ENCODE measurements around the gene GPRC5D. TPM values are rescaled to one million over a fixed set of nuclear protein-coding genes. Genes with fewer than 3 reads are reported as not detected.

GPRC5D gene
- total RNA-seq, 4 donors from 2014 or later: not detected

DNA sequence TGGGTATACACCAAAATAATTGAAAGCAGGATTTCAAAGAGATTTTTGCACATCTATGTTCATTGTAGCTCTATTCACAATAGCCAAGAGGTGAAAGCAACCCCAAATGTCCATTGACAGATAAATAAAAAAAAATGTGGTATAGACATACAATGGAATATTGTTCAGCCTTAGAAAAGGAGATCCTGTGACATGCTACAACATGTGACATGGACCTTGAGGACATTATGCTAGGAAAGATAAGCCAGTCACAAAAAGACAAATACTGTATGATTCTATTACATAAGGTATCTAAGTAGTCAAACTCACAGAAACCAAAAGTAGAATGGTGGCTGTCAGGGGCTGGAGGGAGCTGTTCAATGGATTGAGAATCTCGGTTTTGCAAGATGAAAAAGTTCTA lies 12.1 kb downstream of the GPRC5D start:
- TF ChIP-seq, protein P1, sequence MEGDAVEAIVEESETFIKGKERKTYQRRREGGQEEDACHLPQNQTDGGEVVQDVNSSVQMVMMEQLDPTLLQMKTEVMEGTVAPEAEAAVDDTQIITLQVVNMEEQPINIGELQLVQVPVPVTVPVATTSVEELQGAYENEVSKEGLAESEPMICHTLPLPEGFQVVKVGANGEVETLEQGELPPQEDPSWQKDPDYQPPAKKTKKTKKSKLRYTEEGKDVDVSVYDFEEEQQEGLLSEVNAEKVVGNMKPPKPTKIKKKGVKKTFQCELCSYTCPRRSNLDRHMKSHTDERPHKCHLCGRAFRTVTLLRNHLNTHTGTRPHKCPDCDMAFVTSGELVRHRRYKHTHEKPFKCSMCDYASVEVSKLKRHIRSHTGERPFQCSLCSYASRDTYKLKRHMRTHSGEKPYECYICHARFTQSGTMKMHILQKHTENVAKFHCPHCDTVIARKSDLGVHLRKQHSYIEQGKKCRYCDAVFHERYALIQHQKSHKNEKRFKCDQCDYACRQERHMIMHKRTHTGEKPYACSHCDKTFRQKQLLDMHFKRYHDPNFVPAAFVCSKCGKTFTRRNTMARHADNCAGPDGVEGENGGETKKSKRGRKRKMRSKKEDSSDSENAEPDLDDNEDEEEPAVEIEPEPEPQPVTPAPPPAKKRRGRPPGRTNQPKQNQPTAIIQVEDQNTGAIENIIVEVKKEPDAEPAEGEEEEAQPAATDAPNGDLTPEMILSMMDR (IDR thresholded peaks at IDR 0.05): no peak
- DNase-seq (ENCODE audit: low spot score): no peak
- no peak for ATAC-seq (ENCODE audit: low FRiP score)

DNA sequence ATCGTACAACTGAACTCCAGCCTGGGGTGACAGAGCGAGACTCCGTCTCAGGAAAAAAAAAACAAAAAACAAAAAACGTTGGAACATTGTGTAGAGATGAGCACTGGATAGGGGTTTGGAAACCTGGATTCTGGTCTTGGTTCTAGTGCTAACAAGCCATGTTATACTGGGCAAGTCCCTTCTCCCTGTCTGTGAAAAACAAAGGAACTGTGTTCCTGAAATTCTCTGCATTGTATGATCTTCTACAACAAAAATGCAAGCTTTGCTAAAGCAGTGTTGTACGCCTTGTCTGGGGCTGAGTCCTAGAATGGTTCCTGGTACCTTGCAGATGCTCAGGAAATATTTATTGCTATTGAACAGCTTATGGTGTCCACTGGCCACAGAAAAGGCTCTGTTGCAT lies 13.4 kb downstream of the GPRC5D start:
- ATAC-seq (ENCODE audit: low FRiP score) (no peak), DNase-seq (ENCODE audit: low spot score) (no peak)
- TF ChIP-seq, protein P1 (IDR thresholded peaks at IDR 0.05): no peak

DNA sequence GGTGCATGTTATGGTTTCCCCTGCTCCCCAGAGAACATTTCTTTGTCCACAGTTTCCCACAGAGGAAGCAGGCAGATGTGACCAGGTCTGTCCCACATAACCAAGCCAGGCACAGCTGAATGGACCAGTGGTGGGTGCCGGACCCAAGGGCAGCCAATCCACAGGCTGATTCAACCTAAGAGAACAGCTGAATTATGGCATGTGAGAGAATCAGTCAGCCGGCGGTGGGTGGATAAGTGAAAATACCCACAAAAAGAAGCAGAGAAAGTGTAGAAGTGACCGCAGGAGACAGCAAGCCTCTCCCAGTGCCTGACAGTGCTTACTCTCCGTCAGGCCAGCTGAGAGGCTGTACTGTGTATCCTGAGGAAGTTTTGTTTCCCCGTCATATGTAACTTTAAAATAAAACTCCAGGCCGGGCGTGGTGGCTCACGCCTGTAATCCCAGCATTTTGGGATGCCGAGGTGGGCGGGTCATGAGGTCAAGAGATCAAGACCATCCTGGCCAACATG lies 14.9 kb downstream of the GPRC5D start:
- TF ChIP-seq, protein P1 (IDR thresholded peaks at IDR 0.05): no peak
- DNase-seq (ENCODE audit: low spot score): no peak
- ATAC-seq (ENCODE audit: low FRiP score): no peak

DNA sequence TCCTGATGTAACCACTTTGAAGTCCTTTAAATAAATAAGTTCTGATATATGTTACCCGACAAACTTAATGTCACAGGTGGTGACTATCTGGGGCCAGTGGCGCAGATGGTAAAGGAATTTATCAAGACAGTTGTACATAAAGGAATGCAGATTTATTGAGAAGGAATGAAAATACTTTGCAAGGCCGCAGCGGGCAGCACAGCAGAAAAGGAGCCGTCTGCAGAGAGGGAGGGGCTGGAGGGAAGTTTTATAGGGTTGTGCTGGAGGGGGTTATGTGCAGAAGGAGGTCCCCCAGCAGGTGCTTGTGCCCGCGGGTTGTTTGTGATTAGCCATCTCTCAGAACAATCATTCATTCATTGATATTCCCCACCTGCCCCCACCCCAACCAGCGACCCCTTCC lies 17.4 kb downstream of the GPRC5D start:
- DNase-seq (ENCODE audit: low spot score) (no peak), ATAC-seq (ENCODE audit: low FRiP score) (no peak)
- TF ChIP-seq, protein P1 (IDR thresholded peaks at IDR 0.05): no peak

DNA sequence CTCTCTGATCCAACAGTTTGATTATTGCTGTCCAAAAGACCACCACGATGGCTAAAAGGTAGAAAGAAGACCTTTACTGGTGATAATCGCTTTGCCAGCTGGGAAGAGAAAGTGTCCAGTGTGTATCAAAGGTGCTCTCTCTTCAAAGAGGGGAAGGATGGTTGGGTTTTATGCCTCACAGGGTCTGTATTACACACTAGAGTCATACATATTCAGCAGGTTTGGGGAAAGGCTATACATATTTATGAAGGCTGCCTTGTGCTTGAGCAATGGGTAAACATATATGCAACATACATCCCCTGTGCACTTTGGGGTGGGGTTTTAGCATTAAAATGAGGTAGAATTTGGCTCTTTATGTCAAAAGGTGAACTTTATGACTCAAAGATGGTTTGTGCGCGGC lies 18.2 kb downstream of the GPRC5D start:
- no peak for ATAC-seq (ENCODE audit: low FRiP score)
- TF ChIP-seq, protein P1 (IDR thresholded peaks at IDR 0.05): no peak
- DNase-seq (ENCODE audit: low spot score): no peak

DNA sequence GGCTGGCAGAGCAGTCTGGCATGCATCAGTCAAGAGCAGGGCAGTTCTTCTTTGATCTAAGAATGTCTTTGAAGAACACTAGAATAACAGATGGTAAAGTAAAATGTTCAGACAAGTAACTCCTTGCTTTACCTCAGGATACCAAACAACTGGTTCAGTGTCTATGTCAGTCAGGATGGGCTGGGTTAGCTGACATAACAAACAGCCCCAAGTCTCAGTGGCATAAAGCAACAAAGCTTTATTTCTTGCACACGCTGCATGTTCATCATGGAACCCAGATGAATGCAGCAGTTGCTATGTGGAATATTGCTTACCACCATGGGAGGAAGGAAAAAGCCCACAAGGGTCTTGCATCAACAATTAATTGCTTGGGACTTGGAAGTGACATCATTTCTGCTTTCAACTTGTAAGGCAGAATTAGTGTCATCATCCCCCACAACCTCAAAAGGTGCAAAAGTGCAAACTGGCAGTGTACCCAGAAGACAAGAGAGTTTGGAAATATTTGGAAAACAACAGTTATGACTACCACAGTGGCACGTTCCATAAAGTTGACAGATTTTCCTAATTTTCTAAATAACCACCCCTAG lies 21.2 kb downstream of the GPRC5D start:
- no peak for DNase-seq (ENCODE audit: low spot score)
- ATAC-seq (ENCODE audit: low FRiP score): no peak
- TF ChIP-seq, protein P1 (IDR thresholded peaks at IDR 0.05): no peak

DNA sequence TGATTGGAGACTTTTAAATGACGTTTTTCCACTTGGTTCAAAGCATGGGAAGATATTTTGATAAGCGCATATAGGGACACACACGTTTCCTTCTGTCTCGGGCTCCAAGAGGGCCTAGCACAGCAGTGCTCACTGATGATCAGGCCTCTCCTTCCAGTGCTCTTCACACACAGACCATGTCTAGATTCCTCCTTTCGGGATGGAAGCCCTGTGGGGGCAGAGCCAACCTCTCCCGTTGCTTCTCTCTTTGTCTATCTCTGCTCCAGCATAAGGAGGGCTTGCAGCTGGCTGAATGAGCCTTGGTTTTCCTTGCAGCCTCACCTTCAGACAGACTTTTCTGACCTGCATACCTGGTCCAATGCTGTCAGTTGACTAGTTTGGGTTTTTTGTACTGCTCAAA lies 22.3 kb downstream of the GPRC5D start:
- DNase-seq (ENCODE audit: low spot score): no peak

More for the DNA sequence above, 22.3 kb downstream of the GPRC5D start:
- TF ChIP-seq, protein P1 (IDR thresholded peaks at IDR 0.05): no peak
- no peak for ATAC-seq (ENCODE audit: low FRiP score)
